Measurements from ENCODE around the gene GID8. TPM values are rescaled to one million over a fixed set of nuclear protein-coding genes. Genes with fewer than 3 reads are reported as not detected.
"Not testable (repeated sequence)": the region's sequence is repeated elsewhere in the genome, so short reads cannot be mapped to it uniquely, and the experiment has no call there.

GID8 gene
- total and polyA plus RNA-seq, 9 of the 15 experiments (the other 6 are each of a cell fraction or from before 2014, with no cell fraction given), result 7.5 to 31.6 (median 22.2) TPM

- H3K9ac ChIP-seq (ENCODE audit: insufficient read depth in 1 of 2, low read depth in 2 of 2, low read length in 2 of 2), result peak overlapping the region in 1 of 2 experiments; percentile 54; a peak in 1 of 4 replicates
- H4K20me1 ChIP-seq (replicated peaks; ENCODE audit: control insufficient read depth, insufficient read depth, low read length), result peaks cover 82% of the 10 kb centered on the region
- POLR2A ChIA-PET, result no interaction called here
- no peak overlapping the region for H3K4me3 ChIP-seq
- peaks cover 41 to 45% of the 10 kb centered on the region in 2 experiments; a peak in 4 of 5 replicates for H3K4me1 ChIP-seq (replicated peaks in 1 of 2; ENCODE audit: control insufficient read depth in 2 of 2, insufficient read depth in 2 of 2, low read length in 2 of 2)
- 75% methylated on average over 12 of the region's 14 CpGs for WGBS (ENCODE audit: insufficient coverage, low coverage, missing lambda C conversion rate)
- intact Hi-C loops (cut with micrococcal nuclease), result no loop called here
- peak; percentile 57 for TF ChIP-seq RBM25 (IDR thresholded peaks at IDR 0.05; ENCODE audit: low read depth, low read length, severe bottlenecking)
- TF ChIP-seq ZNF134 (CRISPR knock-in tag; conservative IDR thresholded peaks at IDR 0.05), result no peak
- peak; percentile 91 for TF ChIP-seq ESRRA (IDR thresholded peaks at IDR 0.05; ENCODE audit: borderline replicate concordance, low read depth)
- 0 out of 2 replicates have a peak, but pooled peaks have one; percentile 29 for TF ChIP-seq BCOR (IDR thresholded peaks at IDR 0.05)
- TF ChIP-seq KDM1A (IDR thresholded peaks at IDR 0.05), result peak in 1 of 2 experiments; percentile 46; a peak in 1 of 4 replicates
- no peak for TF ChIP-seq MCM2 (IDR thresholded peaks at IDR 0.05; ENCODE audit: low read depth)
- H3K79me2 ChIP-seq (ENCODE audit: control insufficient read depth, insufficient read depth, low read length), result peaks cover 100% of the 10 kb centered on the region
- BruUV-seq (replicated peaks), result no TSS peak
- DNase-seq (ENCODE audit: extremely low read depth in 1 of 4, low spot score in 3 of 4), result no peak
- 0 out of 2 replicates have a peak overlapping the region, but pooled peaks have one; percentile 1 for H3K4me2 ChIP-seq (ENCODE audit: insufficient read depth, low read length)
- H3K36me3 ChIP-seq (ENCODE audit: control insufficient read depth, insufficient read depth, low read length), result peaks cover 16% of the 10 kb centered on the region; the same call in 2 of the 3 replicates
- H3K9me3 ChIP-seq (replicated peaks; ENCODE audit: control insufficient read depth, insufficient read depth, low read depth, low read length), result no peaks in the 10 kb centered on the region
- in situ Hi-C loops (cut with MboI), result no loop called here
- no peak for ATAC-seq
- H3K27me3 ChIP-seq (ENCODE audit: control insufficient read depth in 2 of 2, insufficient read depth in 2 of 2, low read length in 2 of 2), result no peaks in the 10 kb centered on the region
- FAIRE-seq, result no peak
- H2AFZ ChIP-seq (ENCODE audit: low read depth, low read length), result no peak overlapping the region
- CTCF ChIA-PET (ENCODE audit: low intra/inter-chr PET ratio), result no interaction called here
- peak overlapping the region; percentile 34; the same call in 1 of the 3 replicates for H3K27ac ChIP-seq (ENCODE audit: extremely low read depth, low read depth, low read length)
- H3K9me1 ChIP-seq (ENCODE audit: control insufficient read depth, insufficient read depth, low read length), result peaks cover 9% of the 10 kb centered on the region
Observed at GRCh38 chr20:62922451-62922921, 15.5 kb upstream of the GID8 start.

DNA sequence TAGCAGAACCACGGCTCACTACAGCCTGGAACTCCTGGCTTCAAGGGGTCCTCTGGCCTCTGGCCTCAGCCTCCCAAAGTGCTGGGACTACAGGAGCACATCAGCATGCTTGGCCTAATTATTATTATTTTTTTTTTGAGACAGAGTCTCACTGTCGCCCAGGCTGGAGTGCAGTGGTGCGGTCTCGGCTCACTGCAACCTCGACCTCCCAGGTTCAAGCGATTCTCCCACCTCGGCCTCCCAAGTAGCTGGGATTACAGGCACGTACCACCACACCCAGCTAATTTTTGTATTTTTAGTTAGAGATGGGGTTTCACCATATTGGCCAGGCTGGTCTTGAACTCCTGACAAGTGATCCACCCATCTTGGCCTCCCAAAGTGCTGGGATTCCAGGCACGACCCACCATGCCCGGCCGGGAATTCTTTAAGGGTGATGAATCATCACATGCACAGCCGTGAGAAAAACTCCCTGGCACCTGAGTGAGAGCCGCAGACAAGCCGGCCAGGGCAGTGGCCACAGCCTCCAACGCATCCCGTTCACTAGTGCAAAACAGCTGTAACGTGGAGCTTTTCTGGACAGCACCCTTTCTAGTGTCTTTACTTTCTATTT lies 14.8 kb upstream of the GID8 start:
- CTCF ChIA-PET (ENCODE audit: low intra/inter-chr PET ratio); BruUV-seq (replicated peaks); H3K9me1 ChIP-seq (ENCODE audit: control insufficient read depth, insufficient read depth, low read length); H3K4me3 ChIP-seq; H3K4me2 ChIP-seq (ENCODE audit: insufficient read depth, low read length); H2AFZ ChIP-seq (ENCODE audit: low read depth, low read length); DNase-seq (ENCODE audit: extremely low read depth in 1 of 4, low spot score in 3 of 4); H3K9me3 ChIP-seq (replicated peaks; ENCODE audit: control insufficient read depth, insufficient read depth, low read depth, low read length); in situ Hi-C loops (cut with MboI); H3K27me3 ChIP-seq (ENCODE audit: control insufficient read depth in 2 of 2, insufficient read depth in 2 of 2, low read length in 2 of 2); ATAC-seq; FAIRE-seq; intact Hi-C loops (cut with micrococcal nuclease): not testable (repeated sequence)
- Histone ChIP-seq H4K20me1 (replicated peaks; ENCODE audit: control insufficient read depth, insufficient read depth, low read length) (peaks cover 82% of the 10 kb centered on the region), H3K27ac (ENCODE audit: extremely low read depth, low read depth, low read length) (peak overlapping the region; percentile 34; the same call in 1 of the 3 replicates), H3K79me2 (ENCODE audit: control insufficient read depth, insufficient read depth, low read length) (peaks cover 100% of the 10 kb centered on the region), H3K4me1 (replicated peaks in 1 of 2; ENCODE audit: control insufficient read depth in 2 of 2, insufficient read depth in 2 of 2, low read length in 2 of 2) (peaks cover 42 to 45% of the 10 kb centered on the region in 2 experiments; a peak in 4 of 5 replicates), H3K9ac (ENCODE audit: insufficient read depth in 1 of 2, low read depth in 2 of 2, low read length in 2 of 2) (peak overlapping the region in 1 of 2 experiments; percentile 80; a peak in 2 of 4 replicates), H3K36me3 (ENCODE audit: control insufficient read depth, insufficient read depth, low read length) (peaks cover 23% of the 10 kb centered on the region; the same call in 2 of the 3 replicates)
- 78% methylated on average over 16 of the region's 17 CpGs for WGBS (ENCODE audit: insufficient coverage, low coverage, missing lambda C conversion rate)
- POLR2A ChIA-PET, result interaction anchor here (4.2 to 5.1 kb wide), 2 partner anchors 9 to 13 kb away, joined by 45 to 64 read pairs; partner anchors contain the start of gene GID8
